RWPE2 (cell line): Measurements from ENCODE around the gene CCL26.
"Not testable (repeated sequence)": the region's sequence is repeated elsewhere in the genome, so short reads cannot be mapped to it uniquely, and the experiment has no call there.

Source experiments
- ATAC-seq: fragments of 200-7000 bp; cut with Tn5 transposase; 3 replicates; pipeline ENCODE4 v1.9.1; 2021; ENCODE audit warnings: low read depth
- DNase-seq: peaks from one replicate; pipeline ENCODE4 v3.0.0-alpha.2; 2020; ENCODE audit warnings: low spot score
- H3K27ac ChIP-seq: fragments of 450-650 bp; 2 replicates; pipeline ENCODE4 v1.5.1; 2017; ENCODE audit warnings: mild to moderate bottlenecking; ENCODE audit not compliant: poor library complexity, severe bottlenecking
- H3K27me3 ChIP-seq: fragments of 250-450 bp; sonication (Bioruptor Pico); 2 replicates; pipeline ENCODE4 v1.5.1; 2021; ENCODE audit warnings: mild to moderate bottlenecking, moderate library complexity; ENCODE audit not compliant: insufficient read depth, poor library complexity, severe bottlenecking
- H3K36me3 ChIP-seq: fragments of 250-450 bp; sonication (Bioruptor Pico); 2 replicates; pipeline ENCODE4 v1.5.1; 2020; ENCODE audit warnings: low read depth, mild to moderate bottlenecking, moderate library complexity
- H3K4me1 ChIP-seq: fragments of 250-450 bp; sonication (Bioruptor Pico); 2 replicates; pipeline ENCODE4 v1.5.1; 2021; ENCODE audit warnings: mild to moderate bottlenecking, moderate library complexity; ENCODE audit not compliant: insufficient read depth, poor library complexity, severe bottlenecking
- H3K4me3 ChIP-seq: fragments of 250-450 bp; sonication (Bioruptor Pico); 2 replicates; pipeline ENCODE4 v1.5.1; 2021; ENCODE audit warnings: mild to moderate bottlenecking, moderate library complexity; ENCODE audit not compliant: severe bottlenecking
- H3K9me3 ChIP-seq: fragments of 250-450 bp; sonication (Bioruptor Pico); 2 replicates; pipeline ENCODE4 v1.5.1; 2021; ENCODE audit warnings: mild to moderate bottlenecking, moderate library complexity; ENCODE audit not compliant: severe bottlenecking
- TF ChIP-seq, protein P1 (sequence below): fragments of 450-650 bp; IDR thresholded peaks from one replicate; pipeline ENCODE4 v1.5.1; 2017; ENCODE audit warnings: mild to moderate bottlenecking, moderate library complexity; ENCODE audit not compliant: poor library complexity, severe bottlenecking

CCL26 gene

DNA sequence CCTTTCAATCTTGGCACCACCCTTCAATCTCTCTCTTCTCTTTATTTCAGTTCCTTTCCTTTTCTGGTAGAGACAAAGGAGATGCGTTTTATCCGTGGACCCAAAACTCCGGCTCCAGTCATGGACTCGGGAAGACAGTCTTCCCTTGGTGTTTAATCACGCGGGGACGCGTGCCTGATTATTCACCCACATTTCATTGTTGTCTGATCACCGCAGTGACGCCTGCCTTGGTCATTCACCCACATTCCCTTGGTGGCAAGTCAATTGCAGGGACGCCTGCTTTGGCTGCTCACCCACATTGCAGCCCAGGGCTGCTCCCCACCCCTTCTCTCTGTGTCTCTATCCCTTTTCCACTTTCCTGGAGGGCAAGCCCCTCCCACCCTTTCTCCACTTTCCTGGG lies 7.5 kb upstream of the CCL26 start:
- not testable (repeated sequence) for H3K27ac ChIP-seq, H3K4me1 ChIP-seq, H3K4me3 ChIP-seq, ATAC-seq, DNase-seq, H3K9me3 ChIP-seq, H3K36me3 ChIP-seq, H3K27me3 ChIP-seq

DNA sequence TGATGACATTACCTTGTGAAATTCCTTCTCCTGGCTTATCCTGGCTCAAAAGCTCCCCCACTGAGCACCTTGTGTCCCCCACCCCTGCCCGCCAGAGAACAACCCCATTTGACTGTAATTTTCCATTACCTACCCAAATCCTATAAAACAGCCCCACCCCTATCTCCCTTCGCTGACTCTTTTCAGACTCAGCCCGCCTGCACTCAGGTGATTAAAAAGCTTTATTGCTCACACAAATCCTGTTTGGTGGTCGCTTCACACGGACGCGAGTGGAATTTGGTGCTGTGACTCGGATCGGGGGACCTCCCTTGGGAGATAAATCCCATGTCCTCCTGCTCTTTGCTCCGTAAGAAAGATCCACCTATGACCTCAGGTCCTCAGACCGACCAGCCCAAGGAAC lies 7.0 kb upstream of the CCL26 start:
- not testable (repeated sequence) for H3K36me3 ChIP-seq, DNase-seq, H3K27me3 ChIP-seq, H3K4me3 ChIP-seq, H3K27ac ChIP-seq, H3K4me1 ChIP-seq, H3K9me3 ChIP-seq, ATAC-seq

DNA sequence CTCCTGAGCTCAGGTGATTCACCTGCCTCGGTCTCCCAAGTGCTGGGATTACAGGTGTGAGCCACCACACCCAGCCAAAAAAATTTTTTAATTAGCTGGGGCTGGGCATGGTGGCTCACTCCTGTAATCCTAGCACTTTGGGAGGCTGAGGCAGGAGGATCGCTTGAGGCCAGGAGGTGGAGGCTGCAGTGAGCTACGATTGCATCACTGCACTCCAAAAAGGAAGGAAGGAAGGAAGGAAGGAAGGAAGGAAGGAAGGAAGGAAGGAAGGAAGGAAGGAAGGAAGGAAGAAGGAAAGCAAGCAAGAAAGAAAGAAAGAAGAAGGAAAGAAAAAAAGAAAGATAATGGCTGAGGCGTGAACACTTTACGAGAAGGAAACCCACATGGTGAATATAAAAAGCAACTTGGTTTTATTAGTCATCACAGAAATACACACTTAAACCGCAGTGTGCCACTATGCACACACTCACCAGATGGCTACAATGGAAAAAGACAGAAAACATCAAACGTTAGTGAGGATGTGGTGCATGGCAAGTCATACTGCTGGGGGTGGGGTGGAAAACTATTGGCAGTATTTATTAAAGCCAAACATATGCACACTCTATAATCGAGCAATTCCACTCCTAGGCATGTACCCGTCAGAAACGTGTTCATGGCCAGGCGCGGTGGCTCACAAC lies 4.4 kb upstream of the CCL26 start:
- no peaks in the 10 kb centered on the region for H3K36me3 ChIP-seq
- H3K9me3 ChIP-seq, result no peaks in the 10 kb centered on the region
- DNase-seq, result no peak
- H3K27ac ChIP-seq, result no peak overlapping the region
- H3K4me1 ChIP-seq, result peaks cover 7% of the 10 kb centered on the region
- no peaks in the 10 kb centered on the region for H3K27me3 ChIP-seq
- H3K4me3 ChIP-seq, result no peak overlapping the region
- ATAC-seq, result peak; percentile 45; the same call in 2 of the 3 replicates
- TF ChIP-seq, protein P1, sequence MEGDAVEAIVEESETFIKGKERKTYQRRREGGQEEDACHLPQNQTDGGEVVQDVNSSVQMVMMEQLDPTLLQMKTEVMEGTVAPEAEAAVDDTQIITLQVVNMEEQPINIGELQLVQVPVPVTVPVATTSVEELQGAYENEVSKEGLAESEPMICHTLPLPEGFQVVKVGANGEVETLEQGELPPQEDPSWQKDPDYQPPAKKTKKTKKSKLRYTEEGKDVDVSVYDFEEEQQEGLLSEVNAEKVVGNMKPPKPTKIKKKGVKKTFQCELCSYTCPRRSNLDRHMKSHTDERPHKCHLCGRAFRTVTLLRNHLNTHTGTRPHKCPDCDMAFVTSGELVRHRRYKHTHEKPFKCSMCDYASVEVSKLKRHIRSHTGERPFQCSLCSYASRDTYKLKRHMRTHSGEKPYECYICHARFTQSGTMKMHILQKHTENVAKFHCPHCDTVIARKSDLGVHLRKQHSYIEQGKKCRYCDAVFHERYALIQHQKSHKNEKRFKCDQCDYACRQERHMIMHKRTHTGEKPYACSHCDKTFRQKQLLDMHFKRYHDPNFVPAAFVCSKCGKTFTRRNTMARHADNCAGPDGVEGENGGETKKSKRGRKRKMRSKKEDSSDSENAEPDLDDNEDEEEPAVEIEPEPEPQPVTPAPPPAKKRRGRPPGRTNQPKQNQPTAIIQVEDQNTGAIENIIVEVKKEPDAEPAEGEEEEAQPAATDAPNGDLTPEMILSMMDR, result peak; percentile 25

DNA sequence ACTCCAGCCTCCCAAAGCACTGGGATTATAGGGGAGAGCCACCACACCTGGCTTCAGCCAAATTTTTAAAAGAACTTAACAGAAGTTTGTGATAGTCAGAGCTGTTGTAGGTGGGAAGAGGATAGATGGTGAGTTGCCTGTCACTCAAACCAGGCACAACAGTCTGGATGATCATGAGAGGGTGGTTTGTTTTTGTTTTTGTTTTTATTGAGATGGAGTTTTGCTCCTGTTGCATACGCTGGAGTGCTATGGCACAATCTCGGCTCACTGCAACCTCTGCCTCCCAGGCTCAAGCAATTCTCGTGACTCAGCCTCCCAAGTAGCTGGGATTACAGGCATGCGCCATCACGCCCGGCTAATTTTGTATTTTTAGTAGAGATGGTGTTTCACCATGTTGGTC lies 1.9 kb upstream of the CCL26 start:
- not testable (repeated sequence) for H3K27me3 ChIP-seq, H3K4me1 ChIP-seq, H3K27ac ChIP-seq, ATAC-seq, H3K9me3 ChIP-seq, H3K36me3 ChIP-seq, DNase-seq, H3K4me3 ChIP-seq

DNA sequence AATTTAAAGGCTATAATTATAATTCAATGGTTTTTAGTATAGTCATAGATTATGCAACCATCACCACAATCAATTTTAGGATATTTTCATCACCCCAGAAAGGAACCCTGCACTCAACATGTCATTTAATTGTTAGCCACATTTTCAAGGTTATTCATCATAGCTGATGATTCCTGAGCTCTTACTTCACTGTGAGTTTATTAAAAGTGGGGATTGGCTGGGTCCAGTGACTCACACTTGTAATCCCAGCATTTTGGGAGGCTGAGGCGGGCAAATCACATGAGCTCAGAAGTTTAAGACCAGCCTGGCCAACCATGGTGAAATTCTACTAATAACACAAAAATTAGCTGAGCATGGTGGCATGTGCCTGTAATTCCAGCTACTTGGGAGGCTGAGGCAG lies 787 bp downstream of the CCL26 start:
- Histone ChIP-seq H3K27me3 (no peaks in the 10 kb centered on the region), H3K9me3 (no peaks in the 10 kb centered on the region), H3K36me3 (no peaks in the 10 kb centered on the region), H3K27ac (no peak overlapping the region), H3K4me3 (no peak overlapping the region), H3K4me1 (peaks cover 7% of the 10 kb centered on the region)
- TF ChIP-seq, protein P1, result no peak
- no peak for DNase-seq
- ATAC-seq, result no peak

DNA sequence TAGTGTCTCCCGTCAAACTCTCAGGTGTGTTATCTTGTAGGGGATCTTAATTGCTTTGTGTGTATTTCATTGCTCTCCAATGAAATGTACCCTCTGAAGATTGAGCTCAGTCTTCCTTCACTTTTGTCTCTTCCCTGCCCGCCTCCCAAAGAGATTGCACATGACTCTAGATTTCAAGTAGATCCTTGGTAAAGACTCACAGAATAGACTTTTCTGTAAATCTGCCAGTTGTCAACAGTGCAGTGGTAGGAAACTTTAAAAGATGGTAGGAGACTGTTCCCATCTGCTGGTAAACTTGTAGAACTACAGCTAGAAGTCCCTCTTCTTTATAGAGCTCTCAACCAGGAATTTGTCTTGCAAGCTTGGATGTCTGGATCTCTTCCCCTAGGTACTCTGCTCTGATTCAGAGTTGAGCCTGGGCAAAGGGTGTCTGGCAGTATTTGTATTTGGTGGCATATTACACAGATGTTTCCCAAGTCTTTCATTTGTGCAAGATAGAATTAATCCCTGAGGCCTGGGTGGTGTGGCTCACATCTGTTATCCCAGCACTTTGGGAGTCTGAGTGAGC lies 9.6 kb downstream of the CCL26 start:
- no peaks in the 10 kb centered on the region for H3K27me3 ChIP-seq
- H3K4me3 ChIP-seq, result no peak overlapping the region
- TF ChIP-seq, protein P1, result peak; percentile 85
- DNase-seq, result no peak
- H3K4me1 ChIP-seq, result no peaks in the 10 kb centered on the region
- no peak overlapping the region for H3K27ac ChIP-seq
- peak; percentile 88 for ATAC-seq
- no peaks in the 10 kb centered on the region for H3K9me3 ChIP-seq
- no peaks in the 10 kb centered on the region for H3K36me3 ChIP-seq

DNA sequence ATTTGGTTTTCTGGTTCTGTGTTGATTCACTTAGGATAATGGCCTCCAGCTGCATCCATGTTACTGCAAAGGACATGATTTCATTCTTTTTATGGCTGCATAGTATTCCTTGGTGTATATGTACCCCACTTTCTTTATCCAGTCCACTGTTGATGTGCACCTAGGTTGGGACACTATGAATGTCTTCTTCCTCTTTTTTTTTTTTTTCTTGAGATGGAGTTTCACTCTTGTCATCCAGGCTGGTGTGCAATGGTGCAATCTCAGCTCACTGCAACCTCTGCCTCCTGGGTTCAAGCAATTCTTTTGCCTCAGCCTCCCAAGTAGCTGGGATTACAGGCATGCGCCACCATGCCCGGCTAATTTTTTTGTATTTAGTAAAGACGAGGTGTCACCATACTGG lies 10.2 kb downstream of the CCL26 start:
- ATAC-seq, H3K36me3 ChIP-seq, H3K4me3 ChIP-seq, H3K9me3 ChIP-seq, DNase-seq, H3K4me1 ChIP-seq, H3K27ac ChIP-seq, H3K27me3 ChIP-seq: not testable (repeated sequence)
